Panc1 (cell line): ENCODE data around the gene PLCH2.

ENCODE experiments used
- POLR2AphosphoS5 ChIP-seq: IDR thresholded peaks from 2 replicates; pipeline ENCODE4 v1.6.1; 2012; ENCODE audit warnings: mild to moderate bottlenecking, low read depth, low read length, moderate library complexity
- REST ChIP-seq, 2 experiments: IDR thresholded peaks; 2 replicates each; pipeline ENCODE4 v1.6.1; 2011 to 2012; ENCODE audit warnings: low read depth in 2 of 2, control low read depth in 1 of 2, low read length in 1 of 2, mild to moderate bottlenecking in 1 of 2, moderate library complexity in 1 of 2; ENCODE audit not compliant: insufficient read depth in 1 of 2
- SIN3A ChIP-seq: IDR thresholded peaks from 2 replicates; pipeline ENCODE4 v1.6.1; 2012; ENCODE audit warnings: low read depth, mild to moderate bottlenecking, low read length, moderate library complexity, borderline replicate concordance; ENCODE audit not compliant: insufficient read depth
- TF ChIP-seq, protein P1 (sequence below): fragments of 450-650 bp; IDR thresholded peaks from 2 replicates; pipeline ENCODE4 v1.5.1; 2017; ENCODE audit warnings: mild to moderate bottlenecking

DNA sequence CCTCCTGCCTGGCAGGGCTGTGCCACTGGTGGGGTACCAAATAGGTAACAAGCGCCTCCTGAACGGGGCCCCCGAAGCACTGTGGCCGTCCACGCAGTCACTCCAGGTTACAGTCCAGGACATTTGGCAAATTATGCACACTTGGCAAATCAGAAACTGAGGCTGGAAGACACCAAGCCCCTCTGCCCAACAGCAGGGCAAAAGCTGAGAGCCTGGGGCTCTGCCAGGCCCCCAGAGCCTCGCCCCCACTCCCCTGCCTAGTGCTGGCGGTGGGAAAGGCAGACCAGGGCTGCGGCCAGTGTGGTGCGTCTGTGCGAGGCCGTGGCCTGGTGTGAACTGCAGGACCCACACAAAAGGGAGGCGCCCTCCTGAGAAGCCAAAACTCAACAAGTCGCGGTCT, 40.9 kb downstream of the PLCH2 start:
- TF ChIP-seq, protein P1, sequence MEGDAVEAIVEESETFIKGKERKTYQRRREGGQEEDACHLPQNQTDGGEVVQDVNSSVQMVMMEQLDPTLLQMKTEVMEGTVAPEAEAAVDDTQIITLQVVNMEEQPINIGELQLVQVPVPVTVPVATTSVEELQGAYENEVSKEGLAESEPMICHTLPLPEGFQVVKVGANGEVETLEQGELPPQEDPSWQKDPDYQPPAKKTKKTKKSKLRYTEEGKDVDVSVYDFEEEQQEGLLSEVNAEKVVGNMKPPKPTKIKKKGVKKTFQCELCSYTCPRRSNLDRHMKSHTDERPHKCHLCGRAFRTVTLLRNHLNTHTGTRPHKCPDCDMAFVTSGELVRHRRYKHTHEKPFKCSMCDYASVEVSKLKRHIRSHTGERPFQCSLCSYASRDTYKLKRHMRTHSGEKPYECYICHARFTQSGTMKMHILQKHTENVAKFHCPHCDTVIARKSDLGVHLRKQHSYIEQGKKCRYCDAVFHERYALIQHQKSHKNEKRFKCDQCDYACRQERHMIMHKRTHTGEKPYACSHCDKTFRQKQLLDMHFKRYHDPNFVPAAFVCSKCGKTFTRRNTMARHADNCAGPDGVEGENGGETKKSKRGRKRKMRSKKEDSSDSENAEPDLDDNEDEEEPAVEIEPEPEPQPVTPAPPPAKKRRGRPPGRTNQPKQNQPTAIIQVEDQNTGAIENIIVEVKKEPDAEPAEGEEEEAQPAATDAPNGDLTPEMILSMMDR, result no peak
- TF ChIP-seq POLR2AphosphoS5 (no peak), REST (IDR thresholded peaks at IDR 0.05; ENCODE audit: insufficient read depth in 1 of 2, low read depth in 2 of 2, low read length in 1 of 2) (no peak), SIN3A (no peak)
